Measurements from ENCODE around the gene NAPA. TPM values are rescaled to one million over a fixed set of nuclear protein-coding genes. Genes with fewer than 3 reads are reported as not detected.

NAPA gene
- total and polyA plus RNA-seq, 2 of the 13 experiments (the other 11 are each of a cell fraction or from before 2014, with no cell fraction given), result 32.6 to 65.9 TPM

GRCh38 chr19:47538812-47539211, 23.9 kb upstream of the NAPA start:
- CTCF ChIA-PET (ENCODE audit: low intra/inter-chr PET ratio, low total read pairs), result no interaction called here
- 69% methylated on average over 3 of the region's 5 CpGs for WGBS (ENCODE audit: low lambda C conversion rate)
- ATAC-seq (no peak), DNase-seq (ENCODE audit: low spot score) (no peak), FAIRE-seq (no peak)
- Histone ChIP-seq H3K4me2 (ENCODE audit: low read depth, low read length) (no peak overlapping the region), H3K27me3 (ENCODE audit: control insufficient read depth in 1 of 2, insufficient read depth in 2 of 2, low read length in 2 of 2) (peaks cover 4 to 22% of the 10 kb centered on the region in 2 experiments; a peak in 4 of 5 replicates), H3K36me3 (replicated peaks in 1 of 2; ENCODE audit: control insufficient read depth in 1 of 2, insufficient read depth in 2 of 2, low read length in 2 of 2) (no peaks in the 10 kb centered on the region), H4K20me1 (ENCODE audit: insufficient read depth, low read length) (no peaks in the 10 kb centered on the region), H3K4me3 (replicated peaks in 1 of 3; ENCODE audit: insufficient read depth in 1 of 3, low read depth in 2 of 3, low read length in 3 of 3) (no peak overlapping the region), H2AFZ (ENCODE audit: low read length) (no peak overlapping the region), H3K79me2 (ENCODE audit: insufficient read depth, low read length) (no peaks in the 10 kb centered on the region), H3K9ac (ENCODE audit: insufficient read depth, low read depth, low read length) (no peak overlapping the region), H3K27ac (ENCODE audit: extremely low read length, insufficient read depth, low read length) (no peak overlapping the region), H3K4me1 (ENCODE audit: insufficient read depth, low read length) (no peaks in the 10 kb centered on the region), H3K9me3 (ENCODE audit: low read length) (no peaks in the 10 kb centered on the region)
- TF ChIP-seq NCOA1 (CRISPR knock-in tag; IDR thresholded peaks at IDR 0.05) (no peak), IRF2 (CRISPR knock-in tag; IDR thresholded peaks at IDR 0.05) (no peak), ATF3 (CRISPR knock-in tag; IDR thresholded peaks at IDR 0.05) (no peak), ZNF749 (CRISPR knock-in tag; IDR thresholded peaks at IDR 0.05; ENCODE audit: borderline replicate concordance) (no peak), LBX2 (CRISPR knock-in tag; IDR thresholded peaks at IDR 0.05; ENCODE audit: borderline replicate concordance) (no peak), THAP7 (CRISPR knock-in tag; IDR thresholded peaks at IDR 0.05) (no peak), ZFX (CRISPR knock-in tag; IDR thresholded peaks at IDR 0.05; ENCODE audit: low read depth) (no peak), HIVEP1 (CRISPR knock-in tag; IDR thresholded peaks at IDR 0.05) (no peak), ZBTB46 (CRISPR knock-in tag; IDR thresholded peaks at IDR 0.05; ENCODE audit: borderline replicate concordance) (no peak), ZBTB20 (CRISPR knock-in tag; IDR thresholded peaks at IDR 0.05; ENCODE audit: borderline replicate concordance, low read depth) (no peak)
- intact Hi-C loops (cut with micrococcal nuclease; ENCODE audit: unreplicated experiment), result no loop called here
- in situ Hi-C loops (cut with HindIII; ENCODE audit: extremely low pct_ligation_motif_present, low pct_unique_long_range_greater_than_20kb), result no loop called here
- no TSS peak for BruUV-seq (replicated peaks)
- POLR2A ChIA-PET, result no interaction called here
